ENCODE data around the gene TFRC.
"Not testable (repeated sequence)": the region's sequence is repeated elsewhere in the genome, so short reads cannot be mapped to it uniquely, and the experiment has no call there.

TFRC gene

DNA sequence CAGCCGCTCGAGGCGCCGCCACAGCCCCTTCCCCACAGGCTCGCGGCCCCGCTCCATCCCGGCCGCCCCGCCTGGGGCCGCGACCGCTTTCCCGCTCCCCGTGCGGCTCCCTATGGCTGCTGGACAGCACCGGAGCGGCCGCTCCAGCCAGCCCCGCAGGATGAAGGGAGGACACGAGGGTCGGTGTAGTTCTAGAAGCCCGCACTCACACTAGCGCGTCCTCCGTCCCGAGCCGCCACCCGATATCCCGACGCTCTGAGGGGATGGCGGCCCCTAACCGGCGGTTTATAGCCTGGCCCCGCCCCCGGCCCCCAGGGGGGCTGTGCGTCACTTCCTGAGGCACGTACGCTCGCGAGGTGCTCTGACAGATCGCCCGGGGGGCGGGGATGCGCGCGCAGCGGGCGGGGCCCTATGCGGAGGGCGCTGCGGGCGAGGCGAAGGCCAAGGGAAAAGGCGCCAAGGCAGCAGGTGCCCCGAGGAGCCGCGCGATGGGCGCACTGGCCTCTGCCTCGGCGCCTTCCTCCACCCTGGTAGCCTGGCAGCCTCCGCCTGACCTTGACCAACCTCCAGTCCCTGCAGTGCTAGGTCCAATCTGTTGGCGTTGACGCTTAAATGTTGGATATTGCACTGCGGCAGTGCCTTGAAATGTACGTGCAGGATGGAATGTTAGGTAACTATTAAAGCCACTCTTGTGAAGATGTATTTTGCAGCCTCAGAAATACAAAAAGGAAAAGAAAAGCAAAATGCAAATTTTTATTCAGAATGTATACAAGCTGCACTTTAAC is at the start of gene TFRC:
Gene TFRC (minus strand): TSS at position 257 of the 785 bp plus-strand sequence. CDS start 4,991 bp downstream, outside the sequence.
- peak; percentile 41 for DNase-seq (ENCODE audit: low read depth)

DNA sequence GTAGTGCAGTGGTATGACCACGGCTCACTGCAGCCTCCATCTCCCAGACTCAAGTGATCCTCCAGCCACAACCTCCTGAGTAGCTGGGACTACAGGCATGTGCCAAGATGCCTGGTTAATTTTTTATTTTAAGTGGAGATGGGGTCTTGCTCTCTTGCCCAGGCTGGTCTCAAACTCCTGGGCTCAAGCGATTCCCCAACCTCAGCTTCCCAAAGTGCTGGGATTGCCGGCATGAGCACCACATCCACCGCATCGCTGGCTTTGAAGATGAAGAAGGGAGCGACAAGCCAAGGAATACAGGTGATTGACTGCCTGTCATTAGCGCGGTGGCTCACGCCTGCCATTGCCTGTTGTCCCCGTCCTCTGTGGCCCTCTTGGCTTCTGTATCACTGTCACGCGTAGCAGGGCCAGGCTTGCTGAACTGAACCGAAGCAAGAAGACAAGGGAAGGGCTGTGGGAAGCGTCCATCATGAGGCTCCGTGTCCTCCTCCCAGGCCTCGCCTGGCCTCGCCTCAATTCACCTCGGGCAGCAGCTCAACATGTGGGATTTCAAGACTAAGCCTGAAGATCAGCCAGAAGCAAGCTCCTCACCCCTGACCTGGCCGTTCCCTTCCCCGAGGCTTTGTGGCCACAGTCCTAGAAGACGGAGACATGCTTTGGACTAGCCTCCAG is 46.4 kb upstream of the TFRC start:
- DNase-seq (ENCODE audit: low read depth), result no peak

DNA sequence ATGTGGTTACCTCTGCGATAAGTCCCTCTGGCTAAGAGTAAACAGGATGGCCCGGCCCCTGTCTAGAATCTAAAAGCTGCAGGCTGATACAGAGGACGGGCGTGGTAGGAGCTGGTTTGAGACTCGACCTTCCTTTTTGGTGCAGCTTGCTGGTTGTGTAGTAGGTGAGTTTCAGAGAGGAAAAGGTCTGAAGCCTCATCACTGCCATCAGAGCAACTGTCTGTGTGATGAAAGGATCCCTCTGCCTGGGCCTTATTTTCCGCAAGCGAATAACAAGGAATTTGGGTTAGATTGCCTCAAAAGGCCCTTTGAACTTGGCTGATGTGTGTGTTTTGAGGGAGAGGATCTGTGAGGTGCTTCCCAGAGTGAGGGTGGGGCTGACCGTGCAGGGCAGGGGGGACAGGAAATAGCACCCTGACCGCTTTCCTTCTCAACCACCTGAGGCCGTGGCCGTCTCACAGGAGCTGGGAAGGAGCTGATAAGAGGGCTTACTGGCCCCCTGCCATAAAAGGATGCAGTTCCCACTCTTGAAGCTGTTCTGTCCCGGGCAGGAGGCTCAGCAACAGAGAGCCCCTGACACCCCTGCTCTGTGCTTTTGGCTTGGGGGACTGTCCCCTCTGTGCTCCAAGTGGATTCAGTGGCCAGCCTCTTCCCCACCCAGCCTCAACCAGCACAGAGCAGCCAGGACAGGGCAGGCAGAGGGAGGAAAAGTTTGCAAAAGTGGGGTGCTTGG is 45.6 kb upstream of the TFRC start:
- no peak for DNase-seq (ENCODE audit: low read depth)

DNA sequence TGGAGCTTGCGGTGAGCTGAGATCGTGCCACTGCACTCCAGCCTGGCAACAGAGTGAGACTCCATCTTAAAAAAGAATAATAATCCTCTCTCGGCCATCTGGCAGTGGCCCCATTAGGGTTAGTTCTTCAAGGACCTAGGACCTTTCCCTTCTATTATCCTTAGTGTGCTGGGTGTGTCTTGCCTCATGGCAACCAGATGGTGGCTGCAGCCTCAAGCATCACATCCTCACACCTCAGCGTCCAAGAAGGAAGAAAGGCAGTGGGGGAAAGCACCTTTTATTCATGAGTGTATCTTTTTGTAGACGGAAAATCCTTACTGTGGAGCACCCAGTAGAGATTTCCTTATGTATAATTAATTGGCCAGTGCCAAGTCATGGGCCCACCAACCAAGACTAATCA is 42.7 kb upstream of the TFRC start:
- no peak for DNase-seq (ENCODE audit: low read depth)

DNA sequence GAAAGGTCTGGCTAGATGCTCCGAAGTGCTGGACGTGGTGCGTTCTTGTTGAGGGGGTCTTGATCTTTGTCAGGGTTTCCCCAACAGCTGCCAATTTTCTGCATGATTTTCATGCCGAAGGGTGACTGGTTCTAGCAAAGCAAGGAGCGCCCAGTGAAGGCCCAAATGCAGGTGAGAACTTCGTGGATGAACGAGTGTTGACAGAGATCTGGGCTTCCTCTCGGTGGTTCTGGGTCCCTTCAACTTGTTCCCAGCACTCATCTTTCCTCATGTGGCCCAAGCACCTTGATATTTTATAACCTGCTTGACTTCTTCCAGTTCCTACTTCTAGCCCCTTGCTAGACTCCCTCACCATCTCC is 40.8 kb upstream of the TFRC start:
- DNase-seq (ENCODE audit: low read depth), result no peak

DNA sequence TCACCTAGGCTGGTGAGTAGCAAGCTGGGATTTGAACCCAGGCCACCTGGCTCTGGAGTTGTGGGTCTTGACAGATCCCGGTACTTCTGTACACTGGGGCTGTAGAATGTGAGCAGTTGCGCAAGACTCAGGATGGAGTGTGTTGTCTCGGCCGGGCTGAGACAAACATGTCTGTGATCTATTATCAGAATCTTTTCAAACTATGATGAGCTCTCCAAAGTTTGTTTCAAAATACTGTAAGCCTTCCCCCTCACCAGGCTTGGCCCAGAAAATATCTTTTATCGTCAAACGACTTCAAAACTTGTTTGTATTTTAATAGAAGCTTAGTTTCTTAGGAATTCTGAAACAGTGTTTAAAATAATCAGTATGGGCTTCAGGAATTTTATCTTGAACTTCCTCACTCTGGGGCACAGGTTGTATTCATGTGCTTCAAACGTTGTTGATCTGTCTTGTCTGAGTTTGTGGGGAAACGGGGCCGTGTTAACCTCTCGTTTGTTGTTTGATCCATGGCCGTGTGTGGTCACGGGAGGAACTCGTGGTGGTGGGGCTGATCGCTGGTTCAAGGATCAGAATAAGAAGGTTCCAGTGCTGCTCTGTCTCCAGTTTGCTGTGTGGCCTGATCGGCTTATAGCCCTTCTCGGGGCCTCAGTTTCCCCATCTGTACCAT is 40.3 kb upstream of the TFRC start:
- DNase-seq (ENCODE audit: low read depth), result no peak

DNA sequence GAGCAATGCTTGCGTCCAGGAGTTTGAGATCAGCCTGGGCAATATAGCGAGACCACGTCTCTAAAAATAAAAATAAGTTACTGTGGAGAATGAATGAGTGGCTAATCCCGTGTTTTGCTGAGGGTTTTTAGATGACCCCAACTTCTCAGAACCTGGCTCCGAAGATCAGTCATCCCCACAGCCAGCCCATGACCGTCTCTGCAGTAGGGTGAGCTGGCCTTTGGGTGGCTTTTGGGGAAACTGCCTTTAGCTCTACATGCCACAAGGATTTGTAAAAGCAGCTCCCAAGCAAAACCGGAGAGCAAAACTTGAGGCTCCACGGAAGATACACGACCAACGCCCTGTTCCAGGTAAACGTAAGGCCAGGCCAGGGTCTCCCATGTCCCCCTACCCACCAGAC is 39.2 kb upstream of the TFRC start:
- DNase-seq (ENCODE audit: low read depth), result no peak

DNA sequence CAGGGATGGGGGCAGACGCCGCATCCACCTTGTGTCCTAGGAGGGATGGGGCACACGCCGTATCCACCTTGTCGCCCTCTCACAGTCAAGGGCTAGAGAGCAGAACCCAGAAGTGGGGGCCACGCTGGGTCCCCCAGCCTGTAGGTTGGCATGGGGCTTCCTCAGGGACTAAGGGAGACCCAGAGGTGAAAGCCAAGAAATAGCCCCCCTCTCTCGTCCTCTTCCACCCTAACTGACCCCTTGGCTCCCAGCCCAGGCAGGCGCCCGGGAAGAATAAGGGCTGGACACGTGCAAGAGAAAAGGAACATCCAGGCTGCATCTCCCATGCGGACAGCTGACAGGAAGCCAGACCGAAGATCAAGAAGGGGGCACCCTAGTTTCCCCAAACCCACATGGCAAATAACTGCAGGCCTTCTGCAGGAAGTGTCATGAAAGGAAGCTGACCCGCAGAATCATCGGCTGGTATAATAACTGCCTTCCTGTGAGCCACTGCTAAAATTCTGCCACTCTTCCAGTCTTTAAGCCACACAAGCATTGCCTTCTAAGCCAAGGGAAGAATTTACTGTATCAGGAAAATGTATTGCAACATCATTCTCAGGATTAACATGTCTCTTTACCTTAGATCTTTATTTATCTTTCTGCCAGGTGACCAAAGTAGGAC is 38.5 kb upstream of the TFRC start:
- DNase-seq (ENCODE audit: low read depth), result no peak

DNA sequence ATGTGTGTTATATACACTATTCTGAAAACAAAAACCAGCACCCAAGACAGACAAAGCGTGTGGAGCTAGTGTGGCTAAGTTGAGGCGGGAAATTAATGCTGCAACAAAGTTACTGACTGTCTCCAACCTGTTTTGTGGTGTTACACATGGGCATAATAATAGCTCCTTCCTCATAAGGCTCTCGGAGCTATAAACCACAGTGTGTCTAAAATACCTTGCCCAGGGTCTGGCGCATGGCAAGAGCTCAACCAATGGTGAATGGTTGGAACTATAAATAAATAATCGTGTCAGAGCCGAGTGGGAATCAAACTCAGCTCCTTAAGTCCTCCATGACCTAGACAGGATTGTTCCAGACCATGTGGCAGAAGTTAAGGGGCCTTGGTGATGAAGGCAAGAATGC is 35.9 kb upstream of the TFRC start:
- no peak for DNase-seq (ENCODE audit: low read depth)

DNA sequence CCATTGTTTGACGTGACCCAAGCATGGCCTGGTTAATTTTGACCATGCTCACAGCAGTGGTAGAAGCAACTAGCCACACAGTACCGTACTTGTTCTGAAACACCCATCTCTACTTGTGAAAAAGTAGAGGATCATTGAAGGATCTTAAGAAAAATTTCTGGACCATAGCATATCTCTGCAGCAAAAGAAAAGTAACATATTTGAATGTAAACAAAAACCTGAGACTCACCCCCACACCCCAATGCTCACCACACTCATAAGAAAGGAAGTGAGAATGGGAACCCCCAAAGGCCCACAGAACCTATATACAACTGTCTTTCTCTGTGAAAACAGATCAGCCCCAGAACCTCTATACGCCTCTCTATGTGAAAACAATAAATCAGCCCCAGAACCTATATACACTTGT is 33.8 kb upstream of the TFRC start:
- no peak for DNase-seq (ENCODE audit: low read depth)

DNA sequence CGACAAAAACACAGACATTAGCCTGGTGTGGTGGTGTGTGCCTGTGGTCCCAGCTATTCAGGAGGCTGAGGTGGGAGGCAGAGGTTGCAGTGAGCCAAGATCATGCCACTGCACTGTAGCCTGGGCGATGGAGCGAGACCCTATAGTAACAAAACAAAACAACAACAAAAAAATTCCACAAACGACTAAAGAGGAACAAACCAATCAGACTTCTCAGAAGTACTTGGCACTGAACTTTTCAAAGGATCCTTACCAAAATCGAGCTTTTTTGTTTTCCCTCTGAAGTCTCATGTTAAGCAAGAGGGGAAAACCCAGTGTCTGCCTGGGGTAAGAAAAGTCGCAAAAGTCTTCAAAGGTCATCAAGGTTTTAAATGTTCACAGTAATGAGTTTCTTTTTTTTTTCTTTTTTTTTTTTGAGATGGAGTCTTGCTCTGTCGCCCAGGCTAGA is 30.1 kb upstream of the TFRC start:
- no peak for DNase-seq (ENCODE audit: low read depth)

DNA sequence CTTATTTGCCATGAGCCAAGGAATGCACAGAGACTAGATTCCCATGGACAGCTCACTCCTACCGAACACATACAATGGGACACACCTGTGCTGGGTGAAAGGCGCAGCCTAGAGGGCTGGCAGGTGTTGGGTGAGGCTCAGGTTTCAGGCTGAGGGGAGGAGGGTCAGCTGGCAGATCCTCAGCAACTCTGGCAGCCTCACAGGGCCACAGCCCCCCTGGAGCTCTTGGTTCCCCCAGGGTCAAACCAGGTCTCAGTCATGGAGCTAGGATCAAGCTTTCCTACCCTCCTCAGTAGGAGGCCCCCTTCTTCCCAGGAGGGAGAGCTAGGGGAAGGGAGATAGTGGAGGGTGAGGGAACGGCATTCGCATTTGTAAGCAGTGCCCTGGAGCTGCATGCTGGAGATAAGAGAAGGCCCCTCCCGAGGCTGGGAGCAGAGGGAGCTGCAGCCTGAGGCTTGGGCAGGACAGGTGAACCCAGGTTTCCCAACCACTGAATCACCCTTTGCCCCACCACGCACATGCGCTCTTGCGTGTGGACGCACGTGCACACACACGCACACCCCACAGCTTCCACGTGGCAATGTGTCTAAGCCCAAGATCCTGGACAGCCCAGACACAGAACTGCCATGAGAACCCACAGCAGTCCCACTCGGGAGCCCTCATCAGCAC is 26.3 kb upstream of the TFRC start:
- no peak for DNase-seq (ENCODE audit: low read depth)

DNA sequence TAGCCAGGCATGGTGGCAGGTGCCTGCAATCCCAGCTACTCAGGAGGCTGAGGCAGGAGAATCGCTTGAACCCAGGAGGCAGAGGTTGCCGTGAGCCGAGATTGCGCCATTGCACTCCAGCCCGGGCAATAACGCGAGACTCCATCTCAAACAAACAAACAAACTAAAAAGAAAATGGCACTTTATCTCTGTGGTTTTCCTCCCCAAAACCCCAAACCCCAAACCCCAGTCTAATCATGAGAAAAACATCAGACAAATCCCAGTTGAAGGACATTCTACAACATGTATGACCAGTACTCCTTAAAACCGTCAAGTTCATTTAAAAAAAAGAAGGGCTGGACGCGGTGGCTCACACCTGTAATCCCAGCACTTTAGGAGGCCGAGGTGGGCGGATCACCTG is 22.8 kb upstream of the TFRC start:
- DNase-seq (ENCODE audit: low read depth), result not testable (repeated sequence)

DNA sequence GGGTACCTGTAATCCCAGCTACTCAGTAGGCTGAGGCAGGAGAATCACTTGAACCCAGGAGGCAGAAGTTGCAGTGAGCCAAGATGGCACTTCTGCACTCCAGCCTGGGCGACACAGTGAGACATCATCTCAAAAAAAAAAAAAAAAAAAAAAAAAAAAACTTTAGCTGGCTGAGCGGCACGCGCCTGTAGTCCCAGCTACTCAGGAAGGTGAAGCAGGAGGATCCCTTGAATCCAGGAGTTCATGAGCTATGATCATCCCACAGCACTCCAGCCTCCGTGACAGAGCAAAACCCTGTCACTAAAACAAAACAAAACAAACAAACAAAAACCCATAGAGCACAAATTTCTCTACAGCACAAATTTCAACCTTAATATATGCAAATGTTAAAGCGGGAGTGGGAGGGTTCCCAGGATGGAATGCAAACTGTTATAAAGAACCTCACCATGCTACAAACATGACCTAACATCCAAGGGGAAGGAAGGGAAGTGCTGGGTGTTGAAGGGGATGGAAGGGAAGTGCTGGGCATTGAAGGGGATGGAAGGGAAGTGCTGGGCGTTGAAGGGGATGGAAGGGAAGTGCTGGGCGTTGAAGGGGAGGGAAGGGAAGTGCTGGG is 16.6 kb upstream of the TFRC start:
- DNase-seq (ENCODE audit: low read depth), result not testable (repeated sequence)

DNA sequence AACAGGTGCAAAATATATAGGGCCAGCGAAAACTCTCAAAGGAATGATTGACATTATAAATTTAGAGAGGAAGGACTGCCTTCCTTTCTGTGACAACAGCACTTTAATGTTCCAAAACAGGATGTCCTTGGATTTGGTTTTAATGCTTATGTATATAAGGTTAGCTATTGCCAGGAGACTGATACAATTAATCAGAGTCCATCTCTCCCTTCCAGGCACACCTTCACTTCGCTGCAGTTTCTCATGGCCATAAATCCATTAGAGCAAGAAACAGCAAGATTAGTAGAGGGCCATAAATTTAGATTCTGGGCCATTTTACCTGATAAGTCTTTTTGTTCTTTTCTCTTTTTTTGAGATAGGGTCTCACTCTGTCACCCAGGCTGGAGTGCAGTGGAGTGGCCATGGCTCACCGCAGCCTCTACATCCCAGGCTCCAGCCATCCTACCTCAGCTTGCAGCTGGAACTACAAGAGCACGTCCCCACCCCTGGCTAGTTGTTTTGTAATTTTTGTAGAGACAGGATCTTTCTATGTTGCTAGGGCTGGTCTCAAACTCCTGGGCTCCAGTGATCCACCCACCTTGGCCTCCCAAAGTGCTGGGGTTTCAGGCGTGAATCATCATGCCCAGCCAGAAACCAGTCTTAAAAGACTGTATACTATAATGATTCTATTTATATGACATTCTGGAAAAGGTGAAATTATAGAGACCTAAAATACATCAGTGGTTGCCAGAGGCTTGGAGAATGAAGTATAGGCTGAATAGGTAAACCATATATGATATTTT is 15.7 kb upstream of the TFRC start:
- no peak for DNase-seq (ENCODE audit: low read depth)

DNA sequence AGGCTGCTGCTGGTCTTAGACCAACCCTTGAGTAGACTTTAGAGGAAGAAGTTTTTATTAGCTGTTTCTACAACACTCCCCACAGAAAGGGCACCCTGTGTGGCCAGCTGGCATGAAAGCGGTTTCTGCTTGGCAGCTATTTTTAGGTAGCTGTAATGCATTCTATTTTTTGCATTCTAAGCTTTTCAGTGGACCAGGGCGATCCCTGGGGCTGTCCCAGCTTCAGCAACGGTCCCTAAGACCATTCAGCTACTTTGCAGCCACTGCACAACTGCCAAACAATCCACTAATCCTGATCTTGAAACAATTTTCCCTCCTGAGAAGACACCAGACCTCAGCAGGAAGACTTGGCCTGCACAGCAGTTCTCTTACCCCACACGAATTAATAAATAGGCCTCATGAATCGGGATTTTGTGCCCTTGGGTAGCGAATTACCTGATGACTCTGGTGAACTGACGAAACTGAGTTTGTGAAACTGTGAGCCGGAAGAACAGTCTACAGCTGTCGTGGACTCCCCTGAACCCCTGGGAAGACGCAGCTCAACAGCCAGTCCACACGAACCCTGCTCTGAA is 14.6 kb upstream of the TFRC start:
- no peak for DNase-seq (ENCODE audit: low read depth)

DNA sequence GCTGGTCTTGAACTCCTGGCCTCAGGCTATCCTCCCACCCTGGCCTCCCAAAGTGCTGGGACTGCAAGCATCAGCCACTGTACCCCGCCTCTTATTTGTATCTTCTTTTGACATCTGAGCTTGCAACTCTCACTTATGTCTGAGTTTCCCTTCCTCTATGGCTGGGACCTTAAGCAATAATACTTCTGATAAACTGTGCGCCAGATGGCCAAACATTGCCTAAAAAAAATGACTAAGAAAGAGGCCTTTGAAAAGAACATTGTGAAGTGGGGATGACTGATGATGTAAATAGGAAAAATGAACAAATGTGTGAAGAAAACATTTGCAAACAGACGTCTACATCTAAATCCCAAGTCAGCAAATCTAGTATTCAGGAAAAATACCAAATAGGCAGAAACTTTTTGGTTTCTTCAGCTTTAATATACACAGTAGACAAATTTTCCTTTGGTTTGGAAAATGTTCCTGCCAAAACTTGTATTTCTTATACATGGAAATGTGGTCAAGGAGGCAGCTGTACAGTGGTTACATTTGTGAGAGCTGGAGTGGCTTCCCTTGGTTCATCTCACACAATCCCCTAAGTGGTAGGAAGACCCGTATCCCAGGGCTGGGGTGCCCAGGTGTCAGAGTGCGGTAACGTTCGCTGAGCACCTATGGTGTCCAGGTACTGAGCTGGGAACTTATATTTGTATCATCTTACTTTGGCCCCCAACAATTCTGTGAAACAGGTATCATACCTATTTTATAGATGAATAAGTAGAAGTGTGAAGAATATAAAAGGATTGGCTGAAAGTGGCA is 11.6 kb upstream of the TFRC start:
- no peak for DNase-seq (ENCODE audit: low read depth)

DNA sequence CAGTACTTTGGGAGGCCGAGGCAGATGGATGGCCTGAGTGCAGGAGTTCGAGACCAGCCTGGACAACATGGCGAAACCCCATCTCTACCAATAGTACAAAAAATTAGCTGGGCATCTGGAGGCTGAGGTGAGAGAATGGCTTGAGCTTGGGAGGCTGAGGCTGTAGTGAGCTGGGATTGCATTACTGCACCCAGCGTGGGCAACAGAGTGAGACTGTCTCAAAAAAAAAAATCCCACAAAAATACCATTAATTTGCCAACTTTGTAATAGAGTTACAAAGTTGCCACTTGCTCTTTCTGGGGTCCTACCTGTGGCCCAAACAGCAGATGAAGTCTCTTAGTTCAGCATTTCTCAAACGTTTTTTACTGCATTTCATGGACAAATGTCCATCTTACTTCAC is 6.0 kb upstream of the TFRC start:
- DNase-seq (ENCODE audit: low read depth), result no peak

DNA sequence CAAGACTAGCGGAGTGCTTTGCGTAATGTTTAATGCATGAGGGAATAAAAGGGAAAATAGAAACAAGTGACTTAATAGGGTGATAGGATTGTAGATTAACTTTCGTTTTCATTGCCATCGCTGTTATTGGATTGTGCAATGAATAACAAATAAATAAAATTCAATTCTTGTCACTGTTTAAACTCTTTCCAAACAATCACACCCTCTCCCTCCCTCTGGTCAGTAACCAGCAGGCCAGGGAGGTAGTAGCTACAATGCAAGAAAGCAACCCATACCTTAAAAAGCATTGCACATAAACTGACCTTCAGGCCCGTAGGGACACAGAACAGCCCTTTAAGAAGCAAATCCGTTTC is 705 bp upstream of the TFRC start:
- no peak for DNase-seq (ENCODE audit: low read depth)
